Liver (tissue), 9 donors: ENCODE measurements around the gene PHF10. TPM values are rescaled to one million over a fixed set of nuclear protein-coding genes. Genes with fewer than 3 reads are reported as not detected.

Experiments
- DNase-seq: peaks from one replicate; pipeline ENCODE4 v3.0.0-alpha.2; 2017; ENCODE audit warnings: low spot score
- H3K27ac ChIP-seq, 2 donors: one replicate each; pipeline ENCODE4 v1.7.0; 2013; ENCODE audit warnings: inconsistent platforms in 2 of 2, low read length in 2 of 2, control low read depth in 1 of 2, low read depth in 1 of 2, mild to moderate bottlenecking in 1 of 2
- H3K27me3 ChIP-seq, 4 donors: one replicate each; pipeline versions ENCODE4 v1.6.1 to v1.7.0; 2013; ENCODE audit warnings: low read length in 3 of 4, inconsistent platforms in 1 of 4, mild to moderate bottlenecking in 1 of 4, moderate library complexity in 1 of 4; ENCODE audit not compliant: control insufficient read depth in 4 of 4, insufficient read depth in 4 of 4
- H3K36me3 ChIP-seq, 4 donors: one replicate each; pipeline versions ENCODE4 v1.6.1 to v1.7.0; 2013; ENCODE audit warnings: low read length in 3 of 4, mild to moderate bottlenecking in 3 of 4, low read depth in 1 of 4, moderate library complexity in 1 of 4; ENCODE audit not compliant: control insufficient read depth in 4 of 4, insufficient read depth in 3 of 4
- H3K4me1 ChIP-seq, 4 donors: one replicate each; pipeline versions ENCODE4 v1.6.1 to v1.7.0; 2013; ENCODE audit warnings: low read length in 3 of 4, mild to moderate bottlenecking in 3 of 4, moderate library complexity in 1 of 4; ENCODE audit not compliant: control insufficient read depth in 4 of 4, insufficient read depth in 4 of 4
- H3K4me3 ChIP-seq, 3 donors: one replicate each; pipeline versions ENCODE4 v1.6.1 to v1.7.0; 2013; ENCODE audit warnings: low read length in 3 of 3, control low read depth in 1 of 3, low read depth in 1 of 3, mild to moderate bottlenecking in 1 of 3
- H3K9ac ChIP-seq, 2 donors: one replicate each; pipeline ENCODE4 v1.7.0; 2013; ENCODE audit warnings: low read length in 2 of 2, mild to moderate bottlenecking in 2 of 2, moderate library complexity in 2 of 2, control low read depth in 1 of 2, low read depth in 1 of 2
- H3K9me3 ChIP-seq, 4 donors: one replicate each; pipeline versions ENCODE4 v1.6.1 to v1.7.0; 2013; ENCODE audit warnings: low read length in 3 of 4; ENCODE audit not compliant: control insufficient read depth in 4 of 4
- ATF3 ChIP-seq: IDR thresholded peaks from 2 replicates; pipeline ENCODE4 v1.6.1; 2016; ENCODE audit warnings: antibody characterized with exemption
- EGR1 ChIP-seq, 2 donors: IDR thresholded peaks; 2 replicates each; pipeline ENCODE4 v1.6.1; 2016 to 2018; ENCODE audit warnings: antibody characterized with exemption in 2 of 2, low read depth in 2 of 2
- GABPA ChIP-seq, 2 donors: IDR thresholded peaks in 1 of 2; conservative IDR thresholded peaks in 1 of 2; 2 replicates each; pipeline ENCODE4 v1.6.1; 2016; ENCODE audit warnings: antibody characterized with exemption in 2 of 2, mild to moderate bottlenecking in 1 of 2, moderate library complexity in 1 of 2
- HNF4A ChIP-seq, 2 donors: conservative IDR thresholded peaks; 2 replicates each; pipeline ENCODE4 v1.6.1; 2016; ENCODE audit warnings: antibody characterized with exemption in 2 of 2, mild to moderate bottlenecking in 2 of 2
- HNF4G ChIP-seq: IDR thresholded peaks from 2 replicates; pipeline ENCODE4 v1.6.1; 2016; ENCODE audit warnings: antibody characterized with exemption
- JUND ChIP-seq, 2 donors: IDR thresholded peaks; 2 replicates each; pipeline ENCODE4 v1.6.1; 2016; ENCODE audit warnings: antibody characterized with exemption in 2 of 2
- MAX ChIP-seq: IDR thresholded peaks from 2 replicates; pipeline ENCODE4 v1.6.1; 2016; ENCODE audit warnings: antibody characterized with exemption
- NR2F2 ChIP-seq: IDR thresholded peaks from 2 replicates; pipeline ENCODE4 v1.6.1; 2016; ENCODE audit warnings: antibody characterized with exemption
- RAD21 ChIP-seq, 2 donors: IDR thresholded peaks; 2 replicates each; pipeline ENCODE4 v1.6.1; 2016; ENCODE audit warnings: antibody characterized with exemption in 2 of 2, mild to moderate bottlenecking in 2 of 2
- RXRA ChIP-seq, 2 donors: IDR thresholded peaks; 2 replicates each; pipeline ENCODE4 v1.6.1; 2017 to 2018; ENCODE audit warnings: antibody characterized with exemption in 2 of 2, mild to moderate bottlenecking in 1 of 2
- SP1 ChIP-seq: IDR thresholded peaks from 2 replicates; pipeline ENCODE4 v1.6.1; 2018; ENCODE audit warnings: antibody characterized with exemption, mild to moderate bottlenecking
- TAF1 ChIP-seq: conservative IDR thresholded peaks from 2 replicates; pipeline ENCODE4 v1.6.1; 2016; ENCODE audit warnings: antibody characterized with exemption, mild to moderate bottlenecking
- YY1 ChIP-seq: IDR thresholded peaks from 2 replicates; pipeline ENCODE4 v1.6.1; 2016; ENCODE audit warnings: antibody characterized with exemption, mild to moderate bottlenecking
- ZBTB33 ChIP-seq: IDR thresholded peaks from 2 replicates; pipeline ENCODE4 v1.6.1; 2016; ENCODE audit warnings: antibody characterized with exemption
- WGBS: extraction: QIAGEN DNeasy Blood & Tissue Kit; methylation state at CpG from one replicate; pipeline ENCODE4 v1.1.7; 2013; 5-methylcytosine and 5-hydroxymethylcytosine counted together
- polyA plus RNA-seq, 2 donors: library from polyadenylated mRNA; stranded (reverse) in 1 of 2; unstranded in 1 of 2; fragments of 200-250 nt in 1 of 2; fragments of >200 nt in 1 of 2; fragmentation: Nextera tagmentation in 1 of 2; extraction: Ambion mirVana in 1 of 2; gene quantifications; one replicate each; pipeline versions ENCODE4 v1.2.1 to v1.2.3, GENCODE V29; 2013 to 2015
- total RNA-seq, 2 donors: library from RNA; depleted of rRNA; stranded (reverse); fragments of >200 nt; gene quantifications; one replicate each; pipeline ENCODE4 v1.2.3, GENCODE V29; 2014
- donor health status: healthy.
- donor health status: healthy.
- donor health status: healthy.
- donor health status: healthy.
- donor health status: healthy.

PHF10 gene
- total and polyA plus RNA-seq, 4 donors = 10.2 to 25.7 (median 18.6) TPM

GRCh38 chr6:169661391-169661756, 62.9 kb downstream of the PHF10 start:
- no peaks in the 10 kb centered on the region for H3K4me1 ChIP-seq
- H3K27me3 ChIP-seq = no peaks in the 10 kb centered on the region
- no peak overlapping the region for H3K27ac ChIP-seq
- WGBS = 95% methylated on average over 7 of the region's 7 CpGs
- peaks cover 5 to 59% (median 14%) of the 10 kb centered on the region in 4 donors for H3K36me3 ChIP-seq
- DNase-seq = no peak
- no peak overlapping the region for H3K9ac ChIP-seq
- no peak overlapping the region for H3K4me3 ChIP-seq
- no peaks in the 10 kb centered on the region for H3K9me3 ChIP-seq
- TF ChIP-seq MAX (no peak), ZBTB33 (no peak), TAF1 (no peak), GABPA (IDR thresholded peaks at IDR 0.05 in 1 of 2, conservative IDR thresholded peaks at IDR 0.05 in 1 of 2) (no peak), SP1 (no peak), JUND (IDR thresholded peaks at IDR 0.05) (no peak)

GRCh38 chr6:169660751-169661390, 63.4 kb downstream of the PHF10 start:
- Histone ChIP-seq H3K27ac (no peak overlapping the region), H3K27me3 (no peaks in the 10 kb centered on the region), H3K4me3 (no peak overlapping the region), H3K9ac (no peak overlapping the region), H3K4me1 (no peaks in the 10 kb centered on the region), H3K9me3 (no peaks in the 10 kb centered on the region), H3K36me3 (peaks cover 5 to 56% (median 13%) of the 10 kb centered on the region in 4 donors)
- no peak for DNase-seq
- TF ChIP-seq TAF1 (no peak), ATF3 (no peak), RAD21 (IDR thresholded peaks at IDR 0.05) (no peak), EGR1 (IDR thresholded peaks at IDR 0.05; ENCODE audit: low read depth in 2 of 2) (no peak), GABPA (IDR thresholded peaks at IDR 0.05 in 1 of 2, conservative IDR thresholded peaks at IDR 0.05 in 1 of 2) (no peak), JUND (IDR thresholded peaks at IDR 0.05) (no peak), RXRA (IDR thresholded peaks at IDR 0.05) (no peak)
- WGBS = 94% methylated on average over 26 of the region's 26 CpGs

GRCh38 chr6:169659820-169660610, 64.3 kb downstream of the PHF10 start:
- peaks cover 5 to 52% (median 10%) of the 10 kb centered on the region in 4 donors for H3K36me3 ChIP-seq
- no peaks in the 10 kb centered on the region for H3K27me3 ChIP-seq
- no peaks in the 10 kb centered on the region for H3K9me3 ChIP-seq
- peaks cover 0 to 3% (median 0%) of the 10 kb centered on the region in 4 donors for H3K4me1 ChIP-seq
- DNase-seq = no peak
- H3K9ac ChIP-seq = no peak overlapping the region
- H3K4me3 ChIP-seq = no peak overlapping the region
- WGBS = 95% methylated on average over 26 of the region's 26 CpGs
- no peak overlapping the region for H3K27ac ChIP-seq
- TF ChIP-seq MAX (no peak), ZBTB33 (no peak), HNF4G (no peak), YY1 (no peak), HNF4A (conservative IDR thresholded peaks at IDR 0.05) (no peak), NR2F2 (no peak), ATF3 (no peak), RAD21 (IDR thresholded peaks at IDR 0.05) (no peak), JUND (IDR thresholded peaks at IDR 0.05) (no peak)
